Glomerular visceral epithelial cell (primary cell): ENCODE results near the gene HEATR5A.
A peak's percentile ranks its signal among the peaks of the same experiment; 100 is the strongest.
"Not testable (repeated sequence)": the region's sequence is repeated elsewhere in the genome, so short reads cannot be mapped to it uniquely, and the experiment has no call there.

ENCODE experiments used
- DNase-seq: peaks from one replicate; pipeline ENCODE4 v3.0.0-alpha.2; 2016; ENCODE audit errors: extremely low spot score

Gene HEATR5A

DNA sequence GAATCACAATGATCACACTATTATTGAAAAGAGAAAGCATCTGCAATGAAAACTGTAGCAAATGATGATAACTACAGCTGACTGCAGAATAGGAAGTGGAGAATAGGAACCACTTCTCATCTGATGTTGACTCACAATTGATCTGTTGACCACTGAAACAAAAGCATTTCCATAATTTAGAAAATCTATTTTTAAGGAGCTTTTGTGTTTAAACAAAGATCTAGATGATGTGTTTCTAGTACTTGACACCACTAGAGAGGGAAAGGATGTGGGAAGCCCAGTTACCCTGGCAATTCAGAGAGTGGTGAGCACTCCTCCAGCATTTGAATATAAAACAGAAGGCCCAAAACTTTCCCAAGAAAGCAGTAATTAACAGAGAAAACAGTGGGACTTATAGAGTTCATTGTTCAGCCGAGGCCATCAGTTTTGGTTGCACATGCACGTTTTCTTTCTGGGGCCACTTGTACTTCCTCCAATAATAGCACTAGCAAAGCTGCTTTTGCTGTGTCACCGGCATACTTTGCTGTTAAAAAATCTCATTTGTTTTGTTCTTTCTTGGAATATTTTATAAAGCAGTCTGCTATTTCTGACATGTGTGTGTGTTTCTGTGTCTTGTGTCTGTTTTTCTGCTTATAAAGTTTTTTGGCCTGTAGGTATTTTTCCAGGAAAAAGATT, 136.6 kb downstream of the HEATR5A start:
- DNase-seq = no peak

DNA sequence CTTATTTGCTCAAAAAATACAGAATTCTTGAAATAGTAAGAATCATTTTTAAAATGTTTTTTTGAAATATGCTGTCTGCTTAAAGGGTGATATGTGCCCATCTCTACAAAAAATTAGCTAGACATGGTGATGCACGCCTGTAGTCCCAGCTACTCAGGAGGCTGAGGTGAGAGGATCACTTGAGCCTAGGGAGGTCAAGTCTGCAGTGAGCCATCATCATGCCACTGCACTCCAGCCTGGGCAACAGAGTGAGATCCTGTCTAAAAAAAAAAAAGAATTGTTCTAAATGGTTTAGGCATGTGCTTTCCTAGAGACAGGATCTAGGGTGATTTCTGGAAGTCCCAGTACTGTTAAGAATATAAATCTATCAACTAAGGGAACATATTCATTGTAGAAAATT, 137.2 kb downstream of the HEATR5A start:
- no peak for DNase-seq

DNA sequence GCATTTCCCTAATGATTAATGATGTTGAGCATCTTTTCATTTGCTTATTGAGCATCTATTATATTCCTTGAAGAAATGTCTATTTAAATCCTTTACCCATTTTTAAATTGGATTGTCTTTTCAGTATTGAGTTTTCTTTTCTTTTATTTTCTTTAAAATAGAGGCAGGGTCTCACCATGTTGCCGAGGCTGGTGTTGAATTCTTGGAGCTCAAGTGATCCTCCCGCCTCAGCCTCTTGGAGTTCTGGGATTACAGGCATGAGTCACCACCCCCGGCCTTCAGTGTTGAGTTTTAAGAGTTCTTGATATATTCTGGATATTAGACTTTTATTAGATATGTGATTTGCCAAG, 139.5 kb downstream of the HEATR5A start:
- DNase-seq = no peak

DNA sequence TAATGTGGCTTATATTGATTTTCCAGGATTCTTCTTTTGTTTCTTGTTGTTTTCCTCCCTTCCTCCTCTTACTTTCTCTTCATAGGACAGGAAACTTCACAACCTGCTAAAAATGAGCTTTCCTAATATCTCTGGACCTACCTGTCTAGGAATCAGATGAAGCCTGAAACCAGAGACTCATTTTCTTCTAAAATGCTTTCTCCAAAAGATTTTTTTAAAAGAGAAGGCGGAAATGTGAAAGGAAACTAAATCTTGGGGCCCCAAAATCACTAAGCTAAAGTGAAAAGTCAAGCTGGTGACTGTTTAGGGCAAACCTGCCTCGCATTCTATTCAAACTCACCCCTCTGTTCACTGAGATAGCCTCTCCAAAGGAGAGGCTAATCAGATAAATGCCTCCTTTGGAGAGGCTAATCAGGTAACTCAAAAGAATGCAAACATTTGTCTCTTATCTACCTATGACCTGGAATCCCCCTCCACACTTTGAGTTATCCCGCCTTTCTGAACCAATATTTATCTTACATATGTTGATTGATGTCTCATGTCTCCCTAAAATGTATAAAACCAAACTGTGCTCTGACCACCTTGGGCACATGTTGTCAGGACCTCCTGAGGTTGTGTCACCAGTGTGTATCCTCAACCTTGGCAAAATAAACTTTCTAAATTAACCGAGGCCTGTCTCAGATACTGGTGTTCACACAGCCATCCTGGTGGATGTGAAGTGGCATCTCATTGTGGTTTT, 140.0 kb downstream of the HEATR5A start:
- DNase-seq = no peak

DNA sequence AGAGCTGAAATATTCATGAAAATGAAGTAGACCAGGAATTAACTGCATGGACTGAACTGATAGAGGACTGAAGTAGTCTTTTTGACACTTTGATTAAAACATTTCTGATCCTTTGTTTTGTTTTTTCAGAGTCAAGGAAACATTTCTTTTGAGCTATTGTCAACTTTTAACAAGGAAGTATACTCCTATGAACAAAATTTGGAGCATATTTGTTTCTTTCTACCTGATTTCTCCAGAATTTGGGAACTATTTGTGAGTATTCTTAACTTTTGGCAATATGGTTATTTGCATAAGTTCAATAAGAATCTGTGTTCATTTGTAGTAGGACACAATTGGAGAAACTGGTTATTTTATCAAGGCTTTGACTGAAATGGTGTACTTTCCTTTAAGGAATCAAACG, 141.5 kb downstream of the HEATR5A start:
- no peak for DNase-seq

DNA sequence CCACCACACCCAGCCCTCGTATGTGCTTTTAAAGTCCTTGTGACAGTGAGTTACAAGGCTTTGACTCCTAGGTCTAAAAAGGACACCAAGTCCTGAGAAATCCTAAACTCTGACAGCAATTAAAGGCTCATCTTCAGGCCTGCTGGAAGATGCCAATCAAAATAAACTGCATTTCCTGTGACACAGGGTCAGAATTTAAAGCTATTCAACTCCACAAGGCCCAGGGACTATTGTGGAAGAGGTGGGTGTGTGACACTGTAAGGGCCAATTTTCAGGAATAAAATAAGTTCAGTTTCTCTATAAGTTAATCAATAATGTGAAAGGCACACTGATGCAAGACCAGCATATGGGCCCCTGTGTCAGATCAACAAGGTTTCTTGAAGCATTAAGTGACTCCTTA, 143.3 kb downstream of the HEATR5A start:
- no peak for DNase-seq

DNA sequence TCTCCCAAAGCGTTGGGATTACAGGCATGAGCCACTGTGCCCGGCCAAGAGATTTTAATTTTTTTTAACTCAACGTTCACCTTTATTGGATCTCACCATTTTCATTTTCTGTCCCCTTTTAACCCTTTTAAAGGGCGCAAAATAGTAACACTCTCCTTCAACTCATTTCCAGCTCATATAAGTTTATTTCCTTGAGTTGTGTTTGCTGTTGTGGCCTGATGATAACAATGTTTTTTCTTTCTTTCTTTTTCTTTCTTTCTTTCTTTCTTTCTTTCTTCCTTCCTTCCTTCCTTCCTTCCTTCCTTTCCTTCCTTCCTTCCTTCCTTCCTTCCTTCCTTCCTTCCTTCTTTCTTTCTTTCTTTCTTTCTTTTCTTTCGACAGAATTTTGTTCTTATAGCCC, 143.9 kb downstream of the HEATR5A start:
- not testable (repeated sequence) for DNase-seq

DNA sequence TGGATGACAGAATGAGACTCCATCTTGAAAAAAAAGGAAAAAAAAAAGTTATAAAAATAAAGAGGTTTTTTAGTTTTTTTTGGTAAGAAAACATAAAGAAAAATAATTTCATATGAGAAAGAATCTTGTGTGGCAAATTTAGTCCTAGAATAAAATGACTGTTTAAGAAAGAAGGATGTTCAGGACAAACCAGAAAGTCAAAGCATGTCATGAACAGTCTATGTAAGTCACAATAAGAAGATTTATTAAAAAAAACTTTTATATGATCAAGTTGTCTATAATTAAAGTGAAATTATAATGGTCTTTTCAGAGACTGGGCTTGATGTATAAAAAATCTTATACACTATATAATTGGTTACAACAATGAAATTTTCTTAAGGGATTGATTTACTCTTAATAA, 144.6 kb downstream of the HEATR5A start:
- DNase-seq = no peak

DNA sequence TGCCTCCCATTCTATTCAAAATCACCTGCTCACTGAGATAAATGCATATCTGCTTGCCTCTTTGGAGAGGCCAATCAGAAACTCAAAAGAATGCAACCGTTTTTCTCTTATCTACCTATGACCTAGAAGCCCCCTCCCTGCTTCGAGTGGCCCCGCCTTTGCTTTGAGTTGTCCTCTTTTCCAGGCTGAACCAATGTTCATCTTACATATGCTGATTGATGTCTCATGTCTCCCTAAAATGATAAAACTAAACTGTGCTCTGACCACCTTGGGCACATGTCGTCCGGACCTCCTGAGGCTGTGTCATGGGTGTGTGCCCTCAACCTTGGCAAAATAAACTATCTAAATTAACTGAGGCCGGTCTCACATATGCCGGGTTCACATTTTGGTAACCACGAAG, 148.7 kb downstream of the HEATR5A start:
- no peak for DNase-seq

DNA sequence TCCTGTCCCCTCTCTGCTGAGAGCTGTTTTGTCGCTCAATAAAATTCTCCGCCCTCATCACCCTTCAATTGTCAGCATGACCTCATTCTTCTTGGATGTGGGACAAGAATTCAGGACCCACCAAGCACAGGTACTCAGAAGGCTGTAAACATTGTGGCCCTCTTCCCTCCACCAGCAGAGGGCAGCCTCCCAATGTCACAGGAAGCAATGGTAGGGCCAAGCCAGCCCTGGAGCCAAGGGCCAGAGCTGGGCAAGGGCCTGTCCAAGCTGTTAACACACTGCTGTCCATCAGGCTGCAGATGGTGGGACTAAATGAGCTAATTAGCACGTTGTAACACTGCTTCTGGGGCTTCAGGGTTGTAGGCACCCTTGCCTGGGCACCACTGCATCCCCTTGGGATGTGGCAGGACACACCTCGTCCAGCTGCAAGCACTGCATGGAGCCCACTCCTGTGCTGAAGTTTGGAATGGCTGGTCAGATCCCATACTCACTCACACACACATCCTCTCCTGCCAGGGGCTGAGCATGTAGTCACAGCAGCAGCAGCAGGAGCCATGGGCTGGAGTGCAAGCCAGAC, 150.1 kb downstream of the HEATR5A start:
- no peak for DNase-seq

DNA sequence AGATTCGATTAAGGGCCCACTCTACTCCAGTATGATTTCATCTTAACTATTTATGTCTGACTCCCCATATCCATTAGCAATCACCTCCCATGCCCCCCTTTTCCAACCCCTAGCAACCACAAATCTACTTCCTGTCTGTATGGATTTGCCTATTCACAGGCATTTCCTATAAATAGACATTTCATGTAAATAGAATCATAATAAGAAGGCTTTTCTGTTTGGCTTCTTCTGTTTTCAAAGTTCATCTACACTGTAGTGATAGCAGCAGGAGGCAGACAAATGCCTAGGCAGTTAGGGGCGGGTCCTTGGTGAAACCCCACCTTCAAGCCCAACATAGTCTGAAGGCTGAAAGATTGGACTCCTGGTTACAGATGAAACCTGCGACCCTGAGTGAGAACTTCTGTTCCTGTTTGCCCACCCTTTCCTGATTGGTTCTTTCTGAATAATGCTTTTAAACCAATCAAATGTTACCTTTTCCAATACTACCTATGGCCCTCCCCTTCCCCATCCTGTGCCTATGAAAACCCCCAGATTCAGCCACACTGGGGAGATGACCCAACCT, 150.6 kb downstream of the HEATR5A start:
- DNase-seq = no peak

DNA sequence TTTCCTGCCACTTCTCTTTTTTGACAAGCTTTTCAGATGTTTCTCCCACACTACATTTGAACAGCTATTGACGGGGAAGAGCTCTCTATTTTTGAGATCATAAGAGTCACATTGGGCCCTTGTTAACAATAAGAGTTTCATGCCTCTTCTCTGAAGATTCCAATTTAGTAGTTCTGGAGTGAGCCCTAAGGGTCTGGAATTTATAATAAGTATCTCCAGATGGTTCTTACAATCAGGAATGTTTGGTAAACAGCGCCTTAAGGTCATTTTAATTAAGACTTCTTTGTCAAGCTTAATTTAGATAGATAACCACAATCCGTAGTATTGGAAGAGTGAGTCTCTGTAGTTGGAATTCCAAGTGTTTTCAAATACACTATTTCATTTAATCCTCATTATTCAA, 152.1 kb downstream of the HEATR5A start:
- no peak for DNase-seq

DNA sequence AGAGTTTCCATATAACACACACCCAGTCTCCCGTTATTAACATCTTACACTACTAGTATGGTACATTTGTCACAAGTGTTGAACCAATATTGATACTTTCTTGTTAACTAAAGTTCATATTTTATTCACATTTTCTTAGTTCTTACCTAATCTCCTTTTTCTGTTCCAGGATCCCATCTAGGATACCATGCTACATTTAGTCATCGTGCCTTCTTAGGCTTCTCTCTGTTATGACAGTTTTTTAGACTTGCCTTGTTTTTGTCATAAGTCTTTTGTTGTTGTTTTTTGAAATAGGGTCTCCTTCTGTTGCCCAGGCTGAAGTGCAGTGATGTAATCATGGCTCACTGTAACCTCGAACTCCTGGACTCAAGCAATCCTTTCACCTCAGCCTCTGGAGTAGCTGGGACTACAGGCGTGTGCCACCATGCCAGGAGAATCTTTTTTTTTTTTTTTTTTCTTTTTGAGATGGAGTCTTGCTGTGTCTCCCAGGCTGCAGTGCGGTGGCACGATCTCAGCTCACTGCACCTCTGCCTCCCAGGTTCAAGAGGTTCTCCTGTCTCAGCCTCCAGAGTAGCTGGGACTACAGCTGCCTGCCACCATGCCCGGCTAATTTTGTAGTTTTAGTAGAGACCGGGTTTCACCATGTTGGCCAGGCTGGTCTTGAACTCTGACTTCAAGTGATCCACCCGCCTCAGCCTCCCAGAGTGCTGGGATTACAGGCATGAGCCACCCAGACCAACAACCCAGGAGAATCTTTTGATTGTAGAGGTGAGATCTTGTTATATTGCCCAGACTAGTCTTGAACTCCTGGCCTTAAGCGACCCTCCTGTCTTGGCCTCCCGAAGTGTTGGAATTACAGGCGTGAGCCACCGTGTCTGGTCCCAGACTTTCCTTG, 153.7 kb downstream of the HEATR5A start:
- no peak for DNase-seq

DNA sequence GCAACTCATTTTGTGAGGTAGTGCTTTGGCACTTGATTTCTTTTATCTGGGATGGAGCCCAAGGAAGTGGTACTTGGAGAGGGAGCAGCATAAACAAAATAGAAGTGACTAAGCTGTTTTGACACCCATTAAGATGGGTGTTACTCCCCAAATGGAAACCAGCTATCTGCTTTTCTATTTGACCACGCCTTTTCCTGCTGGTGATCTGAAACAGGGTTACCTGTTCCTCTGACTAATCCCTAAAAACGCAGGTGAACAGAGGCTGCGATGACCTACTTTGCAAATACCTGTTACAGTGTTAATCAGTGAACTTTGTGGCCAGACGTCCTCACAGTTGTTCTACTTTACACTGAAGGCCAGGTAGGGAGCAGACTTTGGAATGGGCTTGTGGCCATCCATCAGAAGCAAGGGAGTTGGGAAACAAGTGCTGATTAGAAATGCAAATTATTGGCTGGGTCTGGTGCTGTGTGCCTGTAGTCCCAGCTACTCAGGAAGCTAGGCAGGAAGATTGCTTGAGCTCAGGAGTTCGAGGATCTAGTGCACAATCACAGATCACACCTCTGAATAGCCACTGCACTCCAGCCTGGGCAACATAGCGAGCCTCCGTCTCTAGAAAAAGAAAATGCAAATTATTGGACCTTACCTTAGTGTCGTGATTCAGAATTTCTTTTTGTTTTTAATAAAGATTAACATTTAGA, 154.5 kb downstream of the HEATR5A start:
- no peak for DNase-seq

DNA sequence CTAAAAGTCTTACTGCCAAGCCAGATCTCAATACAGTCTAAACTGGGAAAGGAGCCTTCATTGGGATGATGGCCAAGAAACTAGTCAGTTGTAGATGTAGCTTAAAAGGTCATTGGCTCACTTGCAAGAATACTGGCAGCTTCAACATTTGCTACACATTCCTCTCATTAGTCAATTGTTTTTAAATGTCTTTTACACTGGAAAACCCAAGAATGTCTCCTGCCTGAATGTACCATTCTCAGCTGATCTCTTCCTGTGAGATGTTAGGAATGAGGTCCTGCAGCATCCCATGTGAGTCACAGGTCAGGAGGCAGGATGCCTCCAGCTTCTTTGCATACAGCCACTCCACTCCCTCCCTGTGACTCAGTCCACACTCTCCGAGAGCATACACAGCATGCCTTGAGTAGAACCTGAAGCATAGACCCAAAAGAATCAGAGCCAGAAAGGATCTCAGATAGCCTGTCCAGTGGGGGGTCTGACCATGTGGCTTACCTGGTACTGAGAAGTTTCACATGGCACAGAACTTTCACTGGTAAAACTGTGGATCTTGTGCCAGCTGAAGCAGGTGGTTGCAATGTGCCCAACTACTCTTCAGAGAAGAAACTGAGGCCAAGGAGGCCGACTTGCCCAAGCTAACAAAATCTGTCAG, 156.7 kb downstream of the HEATR5A start:
- DNase-seq = peak; percentile 91

DNA sequence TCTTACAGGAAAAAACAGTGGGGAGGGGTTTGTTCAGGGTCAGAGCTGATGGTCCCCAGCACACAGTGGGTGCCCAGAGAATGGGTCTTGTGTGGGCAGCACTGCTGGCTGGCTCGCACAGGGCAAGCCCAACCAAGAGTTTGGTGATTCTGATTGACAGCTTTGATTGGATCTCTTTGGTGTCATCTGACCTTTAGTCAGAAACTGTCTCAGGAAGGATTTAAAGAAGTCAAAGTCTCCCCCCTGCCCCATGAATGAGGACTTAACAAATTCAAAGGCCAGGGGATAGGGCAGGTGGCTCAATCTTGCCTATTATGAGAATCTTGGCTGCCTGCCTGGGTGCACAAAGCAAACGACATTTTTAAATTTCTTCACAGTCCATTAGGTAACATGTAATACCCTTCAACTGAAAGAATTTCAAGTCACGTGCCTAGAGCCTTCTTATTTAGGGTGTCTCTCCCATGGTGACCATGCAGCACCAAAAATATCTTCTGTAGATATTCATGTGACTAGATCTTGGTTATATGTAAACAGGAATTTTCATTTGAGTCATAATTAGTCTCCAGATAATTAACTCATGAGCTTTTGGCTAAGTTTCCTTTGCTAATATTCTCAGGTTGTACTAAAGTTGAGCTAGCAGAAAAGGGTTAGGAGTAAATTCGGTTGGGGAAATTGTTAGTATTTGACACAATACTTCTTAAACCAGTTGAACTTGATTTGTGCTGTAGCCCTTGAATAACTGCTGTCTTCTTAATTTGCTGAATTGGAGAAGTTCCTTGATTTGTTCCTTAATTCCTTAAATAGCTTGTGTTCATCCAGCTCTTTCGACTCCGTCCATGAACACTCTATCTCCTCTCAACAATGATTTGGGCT, 158.3 kb downstream of the HEATR5A start:
- peak; percentile 54 for DNase-seq

DNA sequence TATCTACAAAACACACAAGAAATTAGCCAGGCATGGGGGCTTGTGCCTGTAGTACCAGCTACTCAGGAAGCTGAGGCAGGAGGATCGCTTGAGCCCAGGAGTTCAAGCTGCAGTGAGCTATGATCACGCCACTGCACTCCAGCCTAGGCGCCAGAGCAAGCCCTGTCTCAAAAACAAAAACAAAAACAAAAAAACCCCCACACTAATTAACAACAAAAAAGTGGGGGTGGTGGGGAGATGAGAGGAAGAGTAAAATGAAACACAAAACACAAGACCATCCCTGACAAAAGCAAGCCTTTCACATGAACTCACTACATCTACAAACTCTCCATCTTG, 158.9 kb downstream of the HEATR5A start:
- DNase-seq = no peak

DNA sequence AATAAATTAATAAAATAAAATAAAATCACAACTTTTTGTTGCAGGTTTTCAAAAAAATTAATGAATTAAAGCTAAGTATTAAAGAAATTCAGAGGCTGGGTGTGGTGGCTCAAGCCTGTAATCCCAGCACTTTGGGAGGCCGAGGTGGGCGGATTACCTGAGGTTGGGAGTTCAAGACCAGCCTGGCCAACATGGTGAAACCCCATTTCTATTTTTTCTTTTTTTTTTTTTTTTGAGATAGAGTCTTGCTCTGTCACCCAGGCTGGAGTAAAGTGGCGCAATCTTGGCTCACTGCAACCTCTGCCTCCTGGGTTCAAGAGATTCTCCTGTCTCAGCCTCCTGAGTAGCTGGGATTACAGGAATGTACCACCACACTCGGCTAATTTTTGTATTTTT, 161.3 kb downstream of the HEATR5A start:
- not testable (repeated sequence) for DNase-seq

DNA sequence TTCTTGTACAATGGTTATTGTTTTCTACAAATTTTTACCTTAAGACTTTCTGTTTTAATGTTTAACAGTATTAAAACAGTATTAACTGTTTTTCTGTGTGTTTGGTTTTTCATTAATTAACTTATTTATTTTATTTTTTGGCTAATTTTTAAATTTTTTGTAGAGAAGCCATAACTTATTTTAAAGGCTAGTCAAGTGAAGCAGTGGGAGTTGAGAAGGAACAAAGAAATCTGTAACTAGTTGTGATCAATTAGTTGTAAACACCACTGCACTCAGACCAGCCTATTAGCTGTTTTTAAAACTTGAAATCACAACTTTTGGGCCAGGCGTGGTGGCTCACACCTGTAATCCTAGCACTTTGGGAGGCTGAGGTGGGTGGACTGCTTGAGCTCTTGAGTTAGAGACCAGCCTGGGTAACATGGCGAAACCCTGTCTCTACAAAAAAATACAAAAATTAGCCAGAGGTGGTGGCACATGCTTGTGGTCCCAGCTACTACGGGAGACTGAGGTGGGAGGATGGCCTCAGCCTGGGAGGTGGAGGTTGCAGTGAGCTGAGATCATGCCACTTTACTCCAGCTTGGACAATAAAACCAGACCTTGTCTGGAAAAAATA, 161.8 kb downstream of the HEATR5A start:
- no peak for DNase-seq
